Measurements from ENCODE around the gene CREB5.
"Not testable (repeated sequence)": the region's sequence is repeated elsewhere in the genome, so short reads cannot be mapped to it uniquely, and the experiment has no call there.

CREB5 gene

DNA sequence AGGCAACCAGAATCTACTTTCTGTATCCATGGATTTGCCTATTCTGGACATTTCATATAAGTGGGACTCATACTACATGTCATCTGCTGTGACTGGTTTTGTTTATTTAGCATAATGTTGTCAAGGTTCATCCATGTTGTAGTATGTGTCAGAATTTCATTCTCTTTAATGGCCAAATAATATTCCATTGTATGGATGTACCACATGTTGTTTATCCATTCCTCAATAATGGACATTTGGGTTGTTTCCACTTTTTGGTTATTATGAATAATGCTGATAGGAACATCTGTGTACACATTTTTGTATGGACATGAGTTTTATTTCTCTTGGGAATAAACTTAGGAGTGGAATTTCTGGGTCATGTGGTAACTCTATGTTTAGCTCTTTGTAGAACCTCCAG, 133.7 kb downstream of the CREB5 start:
- Histone ChIP-seq H3K4me3 (replicated peaks; ENCODE audit: low read depth, low read length) (no peak overlapping the region), H3K27me3 (replicated peaks; ENCODE audit: control insufficient read depth, insufficient read depth, low read length) (no peaks in the 10 kb centered on the region), H3K36me3 (ENCODE audit: control insufficient read depth, insufficient read depth, low read length) (no peaks in the 10 kb centered on the region)
- no peak for DNase-seq (ENCODE audit: extremely low read depth, insufficient read length)
- TF ChIP-seq, protein P1, sequence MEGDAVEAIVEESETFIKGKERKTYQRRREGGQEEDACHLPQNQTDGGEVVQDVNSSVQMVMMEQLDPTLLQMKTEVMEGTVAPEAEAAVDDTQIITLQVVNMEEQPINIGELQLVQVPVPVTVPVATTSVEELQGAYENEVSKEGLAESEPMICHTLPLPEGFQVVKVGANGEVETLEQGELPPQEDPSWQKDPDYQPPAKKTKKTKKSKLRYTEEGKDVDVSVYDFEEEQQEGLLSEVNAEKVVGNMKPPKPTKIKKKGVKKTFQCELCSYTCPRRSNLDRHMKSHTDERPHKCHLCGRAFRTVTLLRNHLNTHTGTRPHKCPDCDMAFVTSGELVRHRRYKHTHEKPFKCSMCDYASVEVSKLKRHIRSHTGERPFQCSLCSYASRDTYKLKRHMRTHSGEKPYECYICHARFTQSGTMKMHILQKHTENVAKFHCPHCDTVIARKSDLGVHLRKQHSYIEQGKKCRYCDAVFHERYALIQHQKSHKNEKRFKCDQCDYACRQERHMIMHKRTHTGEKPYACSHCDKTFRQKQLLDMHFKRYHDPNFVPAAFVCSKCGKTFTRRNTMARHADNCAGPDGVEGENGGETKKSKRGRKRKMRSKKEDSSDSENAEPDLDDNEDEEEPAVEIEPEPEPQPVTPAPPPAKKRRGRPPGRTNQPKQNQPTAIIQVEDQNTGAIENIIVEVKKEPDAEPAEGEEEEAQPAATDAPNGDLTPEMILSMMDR (IDR thresholded peaks at IDR 0.05; ENCODE audit: insufficient read depth, low read length, poor library complexity, severe bottlenecking) = no peak

GRCh38 chr7:28547115-28547514, 134.8 kb downstream of the CREB5 start:
- no peak for DNase-seq (ENCODE audit: extremely low read depth, insufficient read length)
- Histone ChIP-seq H3K27me3 (replicated peaks; ENCODE audit: control insufficient read depth, insufficient read depth, low read length) (no peaks in the 10 kb centered on the region), H3K36me3 (ENCODE audit: control insufficient read depth, insufficient read depth, low read length) (no peaks in the 10 kb centered on the region), H3K4me3 (replicated peaks; ENCODE audit: low read depth, low read length) (no peak overlapping the region)
- TF ChIP-seq, protein P1 (IDR thresholded peaks at IDR 0.05; ENCODE audit: insufficient read depth, low read length, poor library complexity, severe bottlenecking) = no peak

DNA sequence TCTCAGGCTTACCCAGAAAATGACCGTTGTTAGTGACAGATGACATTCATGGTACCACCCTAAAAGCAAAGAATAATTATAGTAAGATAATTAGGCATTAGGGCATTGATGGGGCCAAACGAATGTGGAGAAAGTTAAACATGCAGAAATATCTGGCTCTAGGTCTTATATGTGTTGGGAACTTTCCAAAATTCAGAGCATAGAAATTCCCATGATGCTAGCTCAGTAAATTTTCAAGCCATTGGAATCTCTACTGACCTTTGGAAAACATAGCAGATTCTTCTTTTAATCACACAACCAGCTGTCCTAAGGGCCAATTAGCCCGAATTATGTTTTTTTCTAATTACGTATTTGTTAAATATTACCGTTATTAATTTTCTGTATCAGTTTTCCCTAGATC, 136.1 kb downstream of the CREB5 start:
- TF ChIP-seq, protein P1 (IDR thresholded peaks at IDR 0.05; ENCODE audit: insufficient read depth, low read length, poor library complexity, severe bottlenecking) = no peak
- no peak for DNase-seq (ENCODE audit: extremely low read depth, insufficient read length)
- no peak overlapping the region for H3K4me3 ChIP-seq (replicated peaks; ENCODE audit: low read depth, low read length)
- no peaks in the 10 kb centered on the region for H3K36me3 ChIP-seq (ENCODE audit: control insufficient read depth, insufficient read depth, low read length)
- no peaks in the 10 kb centered on the region for H3K27me3 ChIP-seq (replicated peaks; ENCODE audit: control insufficient read depth, insufficient read depth, low read length)

GRCh38 chr7:28549998-28550397, 137.7 kb downstream of the CREB5 start:
- TF ChIP-seq, protein P1 (IDR thresholded peaks at IDR 0.05; ENCODE audit: insufficient read depth, low read length, poor library complexity, severe bottlenecking) = no peak
- Histone ChIP-seq H3K4me3 (replicated peaks; ENCODE audit: low read depth, low read length) (no peak overlapping the region), H3K36me3 (ENCODE audit: control insufficient read depth, insufficient read depth, low read length) (no peaks in the 10 kb centered on the region), H3K27me3 (replicated peaks; ENCODE audit: control insufficient read depth, insufficient read depth, low read length) (no peaks in the 10 kb centered on the region)
- DNase-seq (ENCODE audit: extremely low read depth, insufficient read length) = no peak

- no peak for DNase-seq (ENCODE audit: extremely low read depth, insufficient read length)
- no peak overlapping the region for H3K4me3 ChIP-seq (replicated peaks; ENCODE audit: low read depth, low read length)
- TF ChIP-seq, protein P1 (IDR thresholded peaks at IDR 0.05; ENCODE audit: insufficient read depth, low read length, poor library complexity, severe bottlenecking) = no peak
- no peaks in the 10 kb centered on the region for H3K36me3 ChIP-seq (ENCODE audit: control insufficient read depth, insufficient read depth, low read length)
- H3K27me3 ChIP-seq (replicated peaks; ENCODE audit: control insufficient read depth, insufficient read depth, low read length) = no peaks in the 10 kb centered on the region
These were observed 138.4 kb downstream of the CREB5 start for GRCh38 chr7:28550580-28551186.

DNA sequence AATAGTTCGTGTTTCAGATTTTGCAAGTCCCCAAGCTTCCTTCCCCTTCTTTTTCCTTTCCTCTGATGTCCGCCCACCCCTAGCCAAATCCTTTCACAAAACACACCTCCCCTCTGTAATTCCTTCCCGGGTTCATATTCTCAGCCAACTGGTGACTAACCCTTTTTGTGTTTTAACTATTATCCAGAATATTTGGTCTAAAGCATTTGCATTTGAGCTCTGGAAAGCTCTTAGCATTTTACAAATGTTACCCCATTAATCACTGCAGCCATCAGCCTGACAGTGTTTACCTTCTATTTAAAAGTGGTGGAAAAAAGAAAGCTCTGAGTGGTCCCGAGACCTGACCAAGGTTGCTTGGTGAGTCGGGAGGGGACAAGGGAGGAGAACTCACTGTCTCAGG, 139.0 kb downstream of the CREB5 start:
- H3K4me3 ChIP-seq (replicated peaks; ENCODE audit: low read depth, low read length) = no peak overlapping the region
- H3K27me3 ChIP-seq (replicated peaks; ENCODE audit: control insufficient read depth, insufficient read depth, low read length) = no peaks in the 10 kb centered on the region
- TF ChIP-seq, protein P1 (IDR thresholded peaks at IDR 0.05; ENCODE audit: insufficient read depth, low read length, poor library complexity, severe bottlenecking) = no peak
- no peaks in the 10 kb centered on the region for H3K36me3 ChIP-seq (ENCODE audit: control insufficient read depth, insufficient read depth, low read length)
- DNase-seq (ENCODE audit: extremely low read depth, insufficient read length) = no peak

- not testable (repeated sequence) for DNase-seq (ENCODE audit: extremely low read depth, insufficient read length); H3K4me3 ChIP-seq (replicated peaks; ENCODE audit: low read depth, low read length); H3K36me3 ChIP-seq (ENCODE audit: control insufficient read depth, insufficient read depth, low read length); H3K27me3 ChIP-seq (replicated peaks; ENCODE audit: control insufficient read depth, insufficient read depth, low read length)
These were observed 139.4 kb downstream of the CREB5 start for GRCh38 chr7:28551766-28552165.

Measured in GM06990 (cell line).